Activated CD4-positive, alpha-beta T cell treated with anti-CD3 and anti-CD28 coated beads, Interleukin-2, amount 10 ng/mL, durations not matched to agents 24 days and 14 days (primary cell): ENCODE results near the gene SLC25A24. TPM values are rescaled to one million over a fixed set of nuclear protein-coding genes. Genes with fewer than 3 reads are reported as not detected.
"Not testable (repeated sequence)": the region's sequence is repeated elsewhere in the genome, so short reads cannot be mapped to it uniquely, and the experiment has no call there.

Source experiments
- DNase-seq: peaks from one replicate; pipeline ENCODE4 v3.0.0; 2022
- H3K27ac Mint-ChIP-seq: one replicate; pipeline ENCODE4 v1.8.0; 2022; ENCODE audit warnings: mild to moderate bottlenecking, mixed read lengths
- H3K27me3 Mint-ChIP-seq: one replicate; pipeline ENCODE4 v1.8.0; 2022; ENCODE audit warnings: mixed read lengths
- H3K36me3 Mint-ChIP-seq: one replicate; pipeline ENCODE4 v1.8.0; 2022; ENCODE audit warnings: low read depth, mild to moderate bottlenecking, mixed read lengths
- H3K4me1 Mint-ChIP-seq: one replicate; pipeline ENCODE4 v1.8.0; 2021; ENCODE audit warnings: mixed read lengths
- H3K4me3 Mint-ChIP-seq: one replicate; pipeline ENCODE4 v1.8.0; 2022; ENCODE audit warnings: mild to moderate bottlenecking, moderate library complexity, mixed read lengths
- H3K9me3 Mint-ChIP-seq: one replicate; pipeline ENCODE4 v1.8.0; 2021; ENCODE audit warnings: mixed read lengths
- intact Hi-C: fragments of 100-400 bp; cut with micrococcal nuclease; formaldehyde crosslinking; loops from one replicate; pipeline ENCODE4 v1.15.1; 2023
- total RNA-seq: library from RNA; stranded (reverse); gene quantifications from 2 replicates; pipeline ENCODE4 v1.2.3, GENCODE V29; 2022

The SLC25A24 gene
- total RNA-seq, 1 donor from 2014 or later = 18.4 TPM

DNA sequence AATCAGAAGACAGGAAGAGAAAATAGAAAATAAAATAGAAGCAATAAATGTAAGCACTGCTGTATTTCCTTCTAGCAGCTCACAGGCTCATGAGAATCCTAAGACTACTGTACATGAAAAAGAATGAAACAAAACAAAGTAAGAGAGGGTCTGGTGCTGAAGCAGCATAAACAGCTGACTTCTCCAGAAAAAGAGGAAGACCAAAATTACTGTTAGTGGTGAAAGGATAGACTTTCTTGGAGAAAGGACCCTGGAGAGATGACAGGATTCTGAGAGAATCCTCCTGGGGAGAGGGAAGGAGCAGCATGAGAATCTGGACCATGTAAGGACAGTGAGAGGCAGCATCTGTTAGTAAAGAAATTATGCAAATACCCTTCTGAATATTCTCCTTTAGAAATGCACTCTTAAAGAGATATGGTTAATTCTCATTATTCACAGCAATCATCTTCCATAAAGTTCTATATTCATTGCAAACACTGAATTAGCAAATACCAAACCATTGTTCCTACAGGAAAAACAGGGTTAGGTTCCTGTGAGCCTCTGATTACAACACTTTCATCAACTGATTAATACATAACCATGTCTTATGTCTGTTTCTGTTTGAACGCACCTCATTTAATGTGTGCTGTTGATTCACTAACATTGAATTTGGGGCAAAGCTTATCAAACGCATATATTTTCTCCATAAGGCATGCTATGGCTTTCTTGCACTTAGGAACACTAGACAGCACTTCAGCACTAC lies 17.0 kb downstream of the SLC25A24 start:
- Mint-ChIP-seq H3K27ac (no peak overlapping the region), H3K4me1 (peaks cover 5% of the 10 kb centered on the region), H3K4me3 (no peak overlapping the region), H3K27me3 (no peaks in the 10 kb centered on the region), H3K36me3 (peaks cover 48% of the 10 kb centered on the region), H3K9me3 (peaks cover 2% of the 10 kb centered on the region)
- DNase-seq = no peak
- intact Hi-C loops = no loop called here

- Mint-ChIP-seq H3K27ac (no peak overlapping the region), H3K4me3 (no peak overlapping the region), H3K27me3 (no peaks in the 10 kb centered on the region), H3K9me3 (peaks cover 11% of the 10 kb centered on the region), H3K36me3 (peaks cover 66% of the 10 kb centered on the region), H3K4me1 (peaks cover 7% of the 10 kb centered on the region)
- intact Hi-C loops = no loop called here
- DNase-seq = no peak
Observed at GRCh38 chr1:108179018-108179417, 21.1 kb downstream of the SLC25A24 start.

DNA sequence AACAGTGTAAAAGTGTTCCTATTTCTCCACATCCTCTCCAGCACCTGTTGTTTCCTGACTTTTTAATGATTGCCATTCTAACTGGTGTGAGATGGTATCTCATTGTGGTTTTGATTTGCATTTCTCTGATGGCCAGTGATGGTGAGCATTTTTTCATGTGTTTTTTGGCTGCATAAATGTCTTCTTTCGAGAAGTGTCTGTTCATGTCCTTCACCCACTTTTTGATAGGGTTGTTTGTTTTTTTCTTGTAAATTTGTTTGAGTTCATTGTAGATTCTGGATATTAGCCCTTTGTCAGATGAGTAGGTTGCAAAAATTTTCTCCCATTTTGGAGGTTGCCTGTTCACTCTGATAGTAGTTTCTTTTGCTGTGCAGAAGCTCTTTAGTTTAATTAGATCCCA lies 37.7 kb downstream of the SLC25A24 start:
- peaks cover 17% of the 10 kb centered on the region for H3K36me3 Mint-ChIP-seq

DNA sequence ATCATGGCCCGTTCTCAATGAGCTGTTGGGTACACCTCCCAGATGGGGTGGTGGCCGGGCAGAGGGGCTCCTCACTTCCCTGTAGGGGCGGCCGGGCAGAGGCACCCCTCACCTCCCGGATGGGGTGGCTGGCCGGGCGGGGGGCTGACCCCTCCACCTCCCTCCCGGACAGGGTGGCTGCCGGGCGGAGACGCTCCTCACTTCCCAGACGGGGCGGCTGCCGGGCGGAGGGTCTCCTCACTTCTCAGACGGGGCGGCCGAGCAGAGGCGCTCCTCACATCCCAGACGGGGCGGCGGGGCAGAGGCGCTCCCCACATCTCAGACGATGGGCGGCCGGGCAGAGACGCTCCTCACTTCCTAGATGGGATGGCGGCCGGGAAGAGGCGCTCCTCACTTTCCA lies 40.2 kb downstream of the SLC25A24 start:
- H3K4me3 Mint-ChIP-seq, DNase-seq, H3K4me1 Mint-ChIP-seq, intact Hi-C loops, H3K27ac Mint-ChIP-seq, H3K9me3 Mint-ChIP-seq, H3K27me3 Mint-ChIP-seq: not testable (repeated sequence)
- peaks cover 12% of the 10 kb centered on the region for H3K36me3 Mint-ChIP-seq

More for the DNA sequence above, 37.7 kb downstream of the SLC25A24 start:
- H3K27me3 Mint-ChIP-seq, intact Hi-C loops, H3K27ac Mint-ChIP-seq, H3K9me3 Mint-ChIP-seq, H3K4me3 Mint-ChIP-seq, DNase-seq, H3K4me1 Mint-ChIP-seq: not testable (repeated sequence)

GRCh38 chr1:108158893-108159453 lies 41.2 kb downstream of the SLC25A24 start:
- H3K27ac Mint-ChIP-seq = no peak overlapping the region
- no peaks in the 10 kb centered on the region for H3K27me3 Mint-ChIP-seq
- intact Hi-C loops = no loop called here
- no peak overlapping the region for H3K4me3 Mint-ChIP-seq
- H3K9me3 Mint-ChIP-seq = no peaks in the 10 kb centered on the region
- DNase-seq = no peak
- peaks cover 18% of the 10 kb centered on the region for H3K36me3 Mint-ChIP-seq
- no peaks in the 10 kb centered on the region for H3K4me1 Mint-ChIP-seq

DNA sequence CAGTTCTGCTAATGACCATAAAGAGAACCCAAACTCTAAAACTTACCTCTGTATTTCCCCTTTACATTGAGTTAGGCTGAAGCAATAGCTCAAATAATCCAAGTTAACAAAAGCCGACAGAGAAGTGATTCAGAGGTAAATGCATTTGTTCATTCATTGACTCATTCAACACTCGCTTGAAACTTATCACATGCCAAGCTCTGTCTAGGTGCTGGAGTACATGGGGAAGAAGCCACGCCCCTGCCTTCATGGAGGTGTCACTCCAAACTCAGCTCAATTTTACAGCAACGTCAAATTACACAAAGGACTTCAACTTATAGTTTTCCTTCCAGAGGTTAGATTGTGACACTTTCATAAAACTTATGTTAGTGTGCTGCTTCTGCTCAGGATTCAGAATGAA lies 45.8 kb downstream of the SLC25A24 start:
- no peaks in the 10 kb centered on the region for H3K4me1 Mint-ChIP-seq
- peaks cover 13% of the 10 kb centered on the region for H3K36me3 Mint-ChIP-seq
- H3K27me3 Mint-ChIP-seq = no peaks in the 10 kb centered on the region
- H3K27ac Mint-ChIP-seq = no peak overlapping the region
- no peaks in the 10 kb centered on the region for H3K9me3 Mint-ChIP-seq
- intact Hi-C loops = no loop called here
- DNase-seq = no peak
- no peak overlapping the region for H3K4me3 Mint-ChIP-seq

DNA sequence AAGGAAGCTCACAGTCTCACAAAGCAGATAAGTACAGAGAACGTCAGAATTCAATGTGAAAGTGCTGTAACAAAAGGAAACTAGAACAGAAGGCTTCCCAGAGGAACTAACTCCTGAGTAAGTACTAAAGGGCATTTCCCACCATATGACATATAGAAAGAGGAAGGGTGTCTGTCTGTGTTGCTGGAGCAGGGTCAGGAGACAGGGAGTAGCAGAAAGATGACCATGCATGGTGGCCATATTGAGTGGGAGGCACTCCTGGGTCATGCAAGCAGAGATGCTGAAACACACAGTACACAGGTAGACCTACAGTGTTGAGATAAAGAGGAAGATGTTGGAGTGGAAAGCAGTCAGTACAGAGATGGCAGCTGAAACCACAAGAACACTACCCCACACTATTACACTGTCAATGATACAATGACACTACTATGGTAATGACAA lies 47.3 kb downstream of the SLC25A24 start:
- H3K27ac Mint-ChIP-seq = no peak overlapping the region
- H3K4me1 Mint-ChIP-seq = no peaks in the 10 kb centered on the region
- H3K27me3 Mint-ChIP-seq = no peaks in the 10 kb centered on the region
- intact Hi-C loops = no loop called here
- no peaks in the 10 kb centered on the region for H3K9me3 Mint-ChIP-seq
- no peak for DNase-seq
- peaks cover 24% of the 10 kb centered on the region for H3K36me3 Mint-ChIP-seq
- H3K4me3 Mint-ChIP-seq = no peak overlapping the region

DNA sequence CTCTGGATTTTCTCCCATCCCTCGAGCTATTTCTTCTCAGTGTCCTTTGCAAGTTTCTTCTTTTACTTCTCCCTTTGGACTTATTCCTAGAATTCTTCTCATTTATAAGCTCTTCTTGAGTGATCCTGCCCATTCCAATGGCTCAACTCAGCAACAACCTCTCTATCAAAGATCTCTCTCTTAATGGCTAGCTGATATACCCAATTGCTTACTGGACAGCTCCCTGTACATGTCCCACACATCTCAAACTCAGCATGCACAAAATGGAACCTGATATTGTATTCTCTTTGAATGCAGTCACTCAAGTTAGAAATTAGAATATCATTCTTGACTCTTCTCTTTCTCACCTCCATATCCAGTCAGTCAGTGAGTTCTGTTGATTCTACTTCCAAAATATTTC lies 48.6 kb downstream of the SLC25A24 start:
- DNase-seq = no peak
- intact Hi-C loops = no loop called here
- H3K36me3 Mint-ChIP-seq = peaks cover 31% of the 10 kb centered on the region
- H3K27me3 Mint-ChIP-seq = no peaks in the 10 kb centered on the region
- H3K4me3 Mint-ChIP-seq = no peak overlapping the region
- H3K27ac Mint-ChIP-seq = no peak overlapping the region
- no peaks in the 10 kb centered on the region for H3K9me3 Mint-ChIP-seq
- no peaks in the 10 kb centered on the region for H3K4me1 Mint-ChIP-seq

GRCh38 chr1:108149796-108150467 lies 50.2 kb downstream of the SLC25A24 start:
- H3K36me3 Mint-ChIP-seq = peaks cover 46% of the 10 kb centered on the region
- no peaks in the 10 kb centered on the region for H3K27me3 Mint-ChIP-seq
- no peaks in the 10 kb centered on the region for H3K4me1 Mint-ChIP-seq
- H3K9me3 Mint-ChIP-seq = peaks cover 7% of the 10 kb centered on the region
- H3K27ac Mint-ChIP-seq = no peak overlapping the region
- intact Hi-C loops = no loop called here
- DNase-seq = no peak
- H3K4me3 Mint-ChIP-seq = no peak overlapping the region

- H3K27ac Mint-ChIP-seq, H3K4me3 Mint-ChIP-seq, H3K9me3 Mint-ChIP-seq, H3K4me1 Mint-ChIP-seq, DNase-seq, intact Hi-C loops, H3K27me3 Mint-ChIP-seq: not testable (repeated sequence)
- H3K36me3 Mint-ChIP-seq = peaks cover 66% of the 10 kb centered on the region
Observed at GRCh38 chr1:108144569-108144968, 55.6 kb downstream of the SLC25A24 start.

- peaks cover 7% of the 10 kb centered on the region for H3K9me3 Mint-ChIP-seq
- H3K36me3 Mint-ChIP-seq = peaks cover 64% of the 10 kb centered on the region
- no peaks in the 10 kb centered on the region for H3K27me3 Mint-ChIP-seq
- intact Hi-C loops = no loop called here
- no peak overlapping the region for H3K27ac Mint-ChIP-seq
- no peaks in the 10 kb centered on the region for H3K4me1 Mint-ChIP-seq
- H3K4me3 Mint-ChIP-seq = no peak overlapping the region
- DNase-seq = no peak
Observed at GRCh38 chr1:108142773-108143394, 57.3 kb downstream of the SLC25A24 start.

DNA sequence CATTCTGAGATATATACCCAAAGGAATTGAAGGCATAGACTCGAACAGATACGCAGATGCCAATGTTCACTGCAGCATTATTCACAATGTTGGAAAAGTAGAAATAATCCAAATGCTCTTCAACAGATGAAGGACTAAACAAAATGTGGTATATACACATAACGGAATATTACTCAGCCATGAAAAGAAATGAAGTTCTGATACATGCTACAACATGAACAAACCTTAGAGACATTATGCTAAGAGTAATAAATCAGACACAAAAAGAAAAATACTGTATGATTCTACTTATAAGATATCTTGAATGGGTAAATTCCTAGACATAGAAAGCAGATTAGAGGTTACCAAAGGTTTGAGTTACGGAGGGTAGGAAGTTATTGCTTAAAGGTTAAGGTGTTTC lies 57.9 kb downstream of the SLC25A24 start:
- H3K9me3 Mint-ChIP-seq = peaks cover 7% of the 10 kb centered on the region
- no peaks in the 10 kb centered on the region for H3K4me1 Mint-ChIP-seq
- no peak for DNase-seq
- intact Hi-C loops = no loop called here
- no peaks in the 10 kb centered on the region for H3K27me3 Mint-ChIP-seq
- no peak overlapping the region for H3K4me3 Mint-ChIP-seq
- no peak overlapping the region for H3K27ac Mint-ChIP-seq
- H3K36me3 Mint-ChIP-seq = peaks cover 61% of the 10 kb centered on the region

- no peaks in the 10 kb centered on the region for H3K4me1 Mint-ChIP-seq
- H3K27ac Mint-ChIP-seq = no peak overlapping the region
- intact Hi-C loops = no loop called here
- no peak for DNase-seq
- H3K4me3 Mint-ChIP-seq = no peak overlapping the region
- peaks cover 58% of the 10 kb centered on the region for H3K36me3 Mint-ChIP-seq
- H3K27me3 Mint-ChIP-seq = no peaks in the 10 kb centered on the region
- H3K9me3 Mint-ChIP-seq = peaks cover 7% of the 10 kb centered on the region
Observed at GRCh38 chr1:108141621-108142020, 58.5 kb downstream of the SLC25A24 start.

- DNase-seq = no peak
- Mint-ChIP-seq H3K4me1 (no peaks in the 10 kb centered on the region), H3K36me3 (peaks cover 53% of the 10 kb centered on the region), H3K4me3 (no peak overlapping the region), H3K27ac (no peak overlapping the region), H3K27me3 (no peaks in the 10 kb centered on the region), H3K9me3 (peaks cover 2% of the 10 kb centered on the region)
- intact Hi-C loops = no loop called here
Observed at GRCh38 chr1:108140936-108141335, 59.2 kb downstream of the SLC25A24 start.
